Esophagus muscularis mucosa (tissue), 3 donors: ENCODE results near the gene GMPR.

Experiments
- CTCF ChIP-seq, 3 experiments: fragments of 200-600 bp in 2 of 3; fragments of 450-650 bp in 1 of 3; sonication (generic) in 2 of 3; IDR thresholded peaks; one replicate each; pipeline ENCODE4 v1.5.1; 2017 to 2019; ENCODE audit warnings: antibody characterized with exemption in 3 of 3, mild to moderate bottlenecking in 2 of 3, moderate library complexity in 1 of 3
- POLR2A ChIP-seq: fragments of 450-650 bp; IDR thresholded peaks from one replicate; pipeline ENCODE4 v1.6.1; 2017; ENCODE audit warnings: antibody characterized with exemption, moderate library complexity, mild to moderate bottlenecking, low read depth

- no peak for TF ChIP-seq CTCF (IDR thresholded peaks at IDR 0.05)
- TF ChIP-seq POLR2A = no peak
Measured at GRCh38 chr6:16264785-16265184, 26.4 kb downstream of the GMPR start.
